Activated CD8-positive, alpha-beta memory T cell treated with anti-CD3 and anti-CD28 coated beads for 1 hour (primary cell): Measurements from ENCODE around the gene ZDHHC18.
"Not testable (repeated sequence)": the region's sequence is repeated elsewhere in the genome, so short reads cannot be mapped to it uniquely, and the experiment has no call there.

Source experiments
- DNase-seq, 2 donors: peaks; one replicate each; pipeline ENCODE4 v3.0.0-alpha.2; 2020; ENCODE audit warnings: low read depth in 1 of 2; ENCODE audit errors: extremely low read depth in 1 of 2

The ZDHHC18 gene

GRCh38 chr1:26790551-26790953 lies 35.9 kb upstream of the ZDHHC18 start:
- DNase-seq, result no peak

- DNase-seq, result no peak
These were observed 35.3 kb upstream of the ZDHHC18 start for GRCh38 chr1:26791148-26791547.

- no peak for DNase-seq
These were observed 34.9 kb upstream of the ZDHHC18 start for GRCh38 chr1:26791626-26792025.

GRCh38 chr1:26792924-26793323 lies 33.6 kb upstream of the ZDHHC18 start:
- DNase-seq, result no peak

- no peak for DNase-seq
These were observed 32.1 kb upstream of the ZDHHC18 start for GRCh38 chr1:26794391-26794790.

GRCh38 chr1:26797627-26798026 lies 28.9 kb upstream of the ZDHHC18 start:
- DNase-seq, result no peak

- no peak for DNase-seq
These were observed 26.9 kb upstream of the ZDHHC18 start for GRCh38 chr1:26799479-26800142.

GRCh38 chr1:26803932-26804331 lies 22.6 kb upstream of the ZDHHC18 start:
- not testable (repeated sequence) for DNase-seq

GRCh38 chr1:26810105-26810504 lies 16.4 kb upstream of the ZDHHC18 start:
- DNase-seq, result peak in 1 of 2 donors; percentile 53

- no peak for DNase-seq
These were observed 15.4 kb upstream of the ZDHHC18 start for GRCh38 chr1:26811057-26811456.

GRCh38 chr1:26811708-26812107 lies 14.8 kb upstream of the ZDHHC18 start:
- no peak for DNase-seq

- DNase-seq, result no peak
These were observed 12.1 kb upstream of the ZDHHC18 start for GRCh38 chr1:26814377-26814776.

- no peak for DNase-seq
These were observed 11.6 kb upstream of the ZDHHC18 start for GRCh38 chr1:26814893-26815292.

- no peak for DNase-seq
These were observed 5.7 kb upstream of the ZDHHC18 start for GRCh38 chr1:26820784-26821269.

- no peak for DNase-seq
These were observed 3.6 kb upstream of the ZDHHC18 start for GRCh38 chr1:26822737-26823395.

GRCh38 chr1:26824731-26825130 lies 1.8 kb upstream of the ZDHHC18 start:
- DNase-seq, result no peak

- DNase-seq, result no peak
These were observed 667 bp downstream of the ZDHHC18 start for GRCh38 chr1:26827106-26827604.

- DNase-seq, result no peak
These were observed 1.2 kb downstream of the ZDHHC18 start for GRCh38 chr1:26827663-26828062.

GRCh38 chr1:26828411-26828991 lies 2.0 kb downstream of the ZDHHC18 start:
- no peak for DNase-seq

GRCh38 chr1:26829184-26829911 lies 2.9 kb downstream of the ZDHHC18 start:
- DNase-seq, result no peak

GRCh38 chr1:26831059-26831458 lies 4.6 kb downstream of the ZDHHC18 start:
- DNase-seq, result no peak
